Thyroid gland (tissue), 4 donors: ENCODE data around the gene REPIN1.

Source experiments
- POLR2A ChIP-seq, 2 donors: fragments of 450-650 bp; IDR thresholded peaks; one replicate each; pipeline ENCODE4 v1.6.1; 2017; ENCODE audit warnings: antibody characterized with exemption in 2 of 2, mild to moderate bottlenecking in 2 of 2, moderate library complexity in 1 of 2
- TF ChIP-seq, protein P1 (sequence below), 6 experiments: fragments of 200-600 bp in 3 of 6; fragments of 450-650 bp in 3 of 6; sonication (generic) in 3 of 6; IDR thresholded peaks; one replicate each; pipeline ENCODE4 v1.5.1; 2016 to 2019; ENCODE audit warnings: antibody characterized with exemption in 6 of 6, mild to moderate bottlenecking in 2 of 6, inconsistent platforms in 1 of 6, moderate library complexity in 1 of 6

DNA sequence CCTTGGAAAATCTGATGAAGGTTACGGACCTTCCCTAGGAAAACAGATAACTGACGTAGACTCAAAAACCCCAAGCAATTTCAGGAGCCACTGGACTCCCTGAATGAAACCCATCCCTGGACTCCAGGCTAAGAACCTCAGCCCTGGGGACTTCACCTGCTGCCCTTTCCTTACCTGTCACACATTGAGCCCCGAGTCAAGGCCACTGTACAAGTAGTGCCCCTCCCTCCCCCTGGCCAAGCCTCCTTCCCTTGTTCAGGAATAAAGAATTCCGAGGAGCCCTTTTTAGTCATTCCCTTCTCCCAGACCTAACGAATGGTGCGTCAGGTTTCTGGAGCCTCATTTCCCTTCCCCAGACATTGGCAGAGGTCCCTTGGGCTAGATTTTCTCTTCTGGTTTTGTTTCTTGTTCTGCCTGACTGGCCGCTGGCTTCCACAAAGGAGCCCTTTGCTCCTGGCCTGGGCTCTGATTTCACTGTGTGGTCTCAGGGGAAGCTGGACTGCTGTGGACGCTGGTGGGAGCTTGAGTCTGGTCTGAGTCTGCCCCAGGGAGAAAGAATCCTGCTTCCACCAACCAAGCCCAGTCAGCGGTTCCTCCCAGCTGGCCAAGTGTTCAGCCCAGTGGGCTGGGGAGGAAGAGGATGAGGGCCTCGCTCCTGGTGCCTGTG lies 42.2 kb downstream of the REPIN1 start:
- TF ChIP-seq, protein P1, sequence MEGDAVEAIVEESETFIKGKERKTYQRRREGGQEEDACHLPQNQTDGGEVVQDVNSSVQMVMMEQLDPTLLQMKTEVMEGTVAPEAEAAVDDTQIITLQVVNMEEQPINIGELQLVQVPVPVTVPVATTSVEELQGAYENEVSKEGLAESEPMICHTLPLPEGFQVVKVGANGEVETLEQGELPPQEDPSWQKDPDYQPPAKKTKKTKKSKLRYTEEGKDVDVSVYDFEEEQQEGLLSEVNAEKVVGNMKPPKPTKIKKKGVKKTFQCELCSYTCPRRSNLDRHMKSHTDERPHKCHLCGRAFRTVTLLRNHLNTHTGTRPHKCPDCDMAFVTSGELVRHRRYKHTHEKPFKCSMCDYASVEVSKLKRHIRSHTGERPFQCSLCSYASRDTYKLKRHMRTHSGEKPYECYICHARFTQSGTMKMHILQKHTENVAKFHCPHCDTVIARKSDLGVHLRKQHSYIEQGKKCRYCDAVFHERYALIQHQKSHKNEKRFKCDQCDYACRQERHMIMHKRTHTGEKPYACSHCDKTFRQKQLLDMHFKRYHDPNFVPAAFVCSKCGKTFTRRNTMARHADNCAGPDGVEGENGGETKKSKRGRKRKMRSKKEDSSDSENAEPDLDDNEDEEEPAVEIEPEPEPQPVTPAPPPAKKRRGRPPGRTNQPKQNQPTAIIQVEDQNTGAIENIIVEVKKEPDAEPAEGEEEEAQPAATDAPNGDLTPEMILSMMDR (IDR thresholded peaks at IDR 0.05), result no peak
- TF ChIP-seq POLR2A (IDR thresholded peaks at IDR 0.05), result peak in 1 of 2 donors; percentile 55
